ENCODE results near the gene LRP5.
"Not testable (repeated sequence)": the region's sequence is repeated elsewhere in the genome, so short reads cannot be mapped to it uniquely, and the experiment has no call there.

GRCh38 chr11:68447914-68448313, 135.5 kb downstream of the LRP5 start:
- TF ChIP-seq CTCF (conservative IDR thresholded peaks at IDR 0.05; ENCODE audit: low read length); EZH2phosphoT487 (IDR thresholded peaks at IDR 0.05; ENCODE audit: borderline replicate concordance): not testable (repeated sequence)

All from Loucy (cell line).